HG02970 (cell line): ENCODE data around the gene SNAI1.
"Not testable (repeated sequence)": the region's sequence is repeated elsewhere in the genome, so short reads cannot be mapped to it uniquely, and the experiment has no call there.

Experiments used
- ATAC-seq: cut with Tn5 transposase; IDR thresholded peaks from one replicate; pipeline ENCODE4 v1.9.1; 2021; ENCODE audit warnings: mild to moderate bottlenecking, moderate library complexity, moderate number of reproducible peaks; ENCODE audit not compliant: unreplicated experiment, low FRiP score

Gene SNAI1

GRCh38 chr20:50011597-50011996 is 28.8 kb downstream of the SNAI1 start:
- not testable (repeated sequence) for ATAC-seq

- ATAC-seq = no peak
Observed at GRCh38 chr20:50012282-50013263, 29.8 kb downstream of the SNAI1 start.

GRCh38 chr20:50013976-50014375 is 31.2 kb downstream of the SNAI1 start:
- ATAC-seq = no peak

- no peak for ATAC-seq
Observed at GRCh38 chr20:50014570-50015562, 32.1 kb downstream of the SNAI1 start.

- ATAC-seq = no peak
Observed at GRCh38 chr20:50015636-50015992, 32.8 kb downstream of the SNAI1 start.

GRCh38 chr20:50015993-50016770 is 33.4 kb downstream of the SNAI1 start:
- no peak for ATAC-seq

- no peak for ATAC-seq
Observed at GRCh38 chr20:50017160-50017559, 34.4 kb downstream of the SNAI1 start.

- no peak for ATAC-seq
Observed at GRCh38 chr20:50017576-50018248, 34.9 kb downstream of the SNAI1 start.

GRCh38 chr20:50019466-50020256 is 36.9 kb downstream of the SNAI1 start:
- no peak for ATAC-seq

GRCh38 chr20:50020288-50020687 is 37.5 kb downstream of the SNAI1 start:
- no peak for ATAC-seq

- no peak for ATAC-seq
Observed at GRCh38 chr20:50022676-50023075, 39.9 kb downstream of the SNAI1 start.

- no peak for ATAC-seq
Observed at GRCh38 chr20:50023116-50023805, 40.5 kb downstream of the SNAI1 start.

- ATAC-seq = no peak
Observed at GRCh38 chr20:50026746-50027575, 44.2 kb downstream of the SNAI1 start.

- ATAC-seq = no peak
Observed at GRCh38 chr20:50027611-50028105, 44.9 kb downstream of the SNAI1 start.

- ATAC-seq = no peak
Observed at GRCh38 chr20:50029083-50029696, 46.4 kb downstream of the SNAI1 start.

- no peak for ATAC-seq
Observed at GRCh38 chr20:50029697-50030461, 47.1 kb downstream of the SNAI1 start.
